VCaP (cell line): ENCODE data around the gene KPNA2.
A peak's percentile ranks its signal among the peaks of the same experiment; 100 is the strongest.
"Not testable (repeated sequence)": the region's sequence is repeated elsewhere in the genome, so short reads cannot be mapped to it uniquely, and the experiment has no call there.

Experiments used
- H3K27ac ChIP-seq: fragments of 450-650 bp; 2 replicates; pipeline ENCODE4 v1.5.1; 2017
- TF ChIP-seq, protein P1 (sequence below): fragments of 450-650 bp; conservative IDR thresholded peaks from 2 replicates; pipeline ENCODE4 v1.5.1; 2017; ENCODE audit warnings: mild to moderate bottlenecking, moderate library complexity

The KPNA2 gene

DNA sequence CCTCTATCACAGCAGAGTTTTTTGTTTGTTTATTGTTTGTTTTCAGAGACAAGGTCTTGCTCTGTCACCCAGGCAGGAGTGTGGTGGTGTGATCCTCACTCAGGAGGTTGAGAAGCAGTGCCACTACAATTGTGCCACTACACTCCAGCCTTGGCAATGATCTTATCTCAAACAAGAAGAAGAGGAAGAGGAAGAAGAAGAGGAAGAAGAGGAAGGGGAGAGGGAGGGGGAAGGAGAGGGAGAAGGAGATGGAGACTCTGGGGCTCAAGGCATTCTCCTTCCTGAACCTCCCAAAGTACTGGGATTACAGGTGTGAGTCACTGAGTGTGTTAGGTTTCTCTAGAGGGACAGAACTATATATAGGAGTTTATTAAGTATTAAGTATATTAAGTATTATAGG, 22.1 kb upstream of the KPNA2 start:
- no peak overlapping the region for H3K27ac ChIP-seq
- TF ChIP-seq, protein P1, sequence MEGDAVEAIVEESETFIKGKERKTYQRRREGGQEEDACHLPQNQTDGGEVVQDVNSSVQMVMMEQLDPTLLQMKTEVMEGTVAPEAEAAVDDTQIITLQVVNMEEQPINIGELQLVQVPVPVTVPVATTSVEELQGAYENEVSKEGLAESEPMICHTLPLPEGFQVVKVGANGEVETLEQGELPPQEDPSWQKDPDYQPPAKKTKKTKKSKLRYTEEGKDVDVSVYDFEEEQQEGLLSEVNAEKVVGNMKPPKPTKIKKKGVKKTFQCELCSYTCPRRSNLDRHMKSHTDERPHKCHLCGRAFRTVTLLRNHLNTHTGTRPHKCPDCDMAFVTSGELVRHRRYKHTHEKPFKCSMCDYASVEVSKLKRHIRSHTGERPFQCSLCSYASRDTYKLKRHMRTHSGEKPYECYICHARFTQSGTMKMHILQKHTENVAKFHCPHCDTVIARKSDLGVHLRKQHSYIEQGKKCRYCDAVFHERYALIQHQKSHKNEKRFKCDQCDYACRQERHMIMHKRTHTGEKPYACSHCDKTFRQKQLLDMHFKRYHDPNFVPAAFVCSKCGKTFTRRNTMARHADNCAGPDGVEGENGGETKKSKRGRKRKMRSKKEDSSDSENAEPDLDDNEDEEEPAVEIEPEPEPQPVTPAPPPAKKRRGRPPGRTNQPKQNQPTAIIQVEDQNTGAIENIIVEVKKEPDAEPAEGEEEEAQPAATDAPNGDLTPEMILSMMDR = no peak

DNA sequence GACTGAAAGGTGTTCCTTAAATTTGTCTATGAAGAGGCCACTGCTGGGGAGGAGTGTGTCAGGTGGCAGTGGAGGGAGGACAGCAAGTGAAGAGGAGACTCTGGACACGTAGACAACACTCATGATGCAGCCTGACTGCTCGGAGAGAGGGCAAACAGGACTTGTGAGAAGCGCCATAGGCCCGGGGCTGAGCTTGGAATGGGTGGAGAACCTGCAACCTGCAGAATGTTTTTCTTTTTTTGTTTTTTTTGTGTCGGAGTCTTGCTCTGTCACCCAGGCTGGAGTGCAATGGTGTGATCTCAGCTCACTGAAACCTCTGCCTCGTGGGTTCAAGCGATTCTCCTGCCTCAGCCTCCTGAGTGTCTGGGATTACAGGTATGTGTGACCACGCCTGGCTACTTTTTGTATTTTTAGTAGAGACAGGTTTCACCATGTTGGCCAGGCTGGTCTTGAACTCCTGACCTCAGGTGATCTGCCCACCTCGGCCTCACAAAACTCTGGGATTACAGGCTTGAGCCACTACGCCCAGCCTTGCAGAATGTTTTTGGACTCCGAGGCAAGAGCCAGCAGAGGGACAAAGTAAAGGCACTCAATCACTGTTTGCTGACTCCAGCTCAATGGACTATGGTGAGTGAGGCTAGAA, 20.3 kb upstream of the KPNA2 start:
- TF ChIP-seq, protein P1 = no peak
- H3K27ac ChIP-seq = no peak overlapping the region

DNA sequence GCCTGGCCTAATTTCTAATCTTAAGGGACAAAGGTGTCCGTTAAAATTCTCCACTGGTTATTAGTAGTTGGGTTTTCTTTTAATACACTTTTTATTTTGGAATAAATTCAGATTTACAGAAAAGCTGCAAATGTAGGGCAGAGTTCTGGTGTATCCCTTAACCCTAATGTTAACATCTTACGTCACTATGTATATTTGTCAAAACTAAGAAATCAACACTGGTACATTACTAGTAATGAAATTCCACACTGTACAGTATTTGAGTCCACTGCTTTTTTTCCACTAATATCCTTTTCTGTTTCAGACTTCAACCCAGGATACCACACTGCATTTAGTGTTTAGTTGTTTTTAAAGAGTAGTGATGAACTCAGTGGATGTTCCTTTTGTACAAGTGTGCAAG, 18.7 kb upstream of the KPNA2 start:
- TF ChIP-seq, protein P1 = no peak
- no peak overlapping the region for H3K27ac ChIP-seq

DNA sequence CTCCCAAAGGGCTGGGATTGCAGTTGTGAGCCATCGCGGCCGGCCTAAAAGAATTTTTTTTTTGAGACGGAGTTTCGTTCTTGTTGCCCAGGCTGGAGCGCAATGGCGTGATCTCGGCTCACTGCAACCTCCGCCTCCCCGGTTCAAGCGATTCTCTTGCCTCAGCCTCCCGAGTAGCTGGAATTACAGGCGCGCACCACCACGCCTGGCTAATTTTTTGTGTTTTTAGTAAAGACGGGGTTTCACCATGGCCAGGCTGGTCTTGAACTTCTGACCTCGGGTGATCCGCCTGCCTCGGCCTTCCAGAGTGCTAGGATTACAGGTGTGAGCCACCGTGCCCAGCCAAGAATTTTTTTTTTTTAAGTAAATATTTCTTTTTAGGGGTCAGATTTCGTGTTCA, 17.0 kb upstream of the KPNA2 start:
- H3K27ac ChIP-seq = not testable (repeated sequence)

DNA sequence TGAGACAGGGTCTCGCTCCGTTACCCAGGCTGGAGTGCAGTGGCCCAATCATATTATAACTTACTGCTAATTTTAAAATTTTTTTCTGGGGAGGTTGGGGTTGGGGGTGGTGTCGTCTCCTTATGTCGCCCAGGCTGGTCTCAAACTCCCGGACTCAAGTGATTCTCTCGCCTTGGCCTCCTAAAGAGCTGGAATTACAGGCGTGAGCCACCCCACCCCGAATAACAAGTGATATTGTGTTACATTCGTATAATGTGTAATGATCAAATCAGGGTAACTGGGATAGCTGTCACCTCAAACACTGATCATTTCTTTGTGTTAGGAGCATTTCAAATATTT, 16.2 kb upstream of the KPNA2 start:
- TF ChIP-seq, protein P1 = no peak
- H3K27ac ChIP-seq = no peak overlapping the region

DNA sequence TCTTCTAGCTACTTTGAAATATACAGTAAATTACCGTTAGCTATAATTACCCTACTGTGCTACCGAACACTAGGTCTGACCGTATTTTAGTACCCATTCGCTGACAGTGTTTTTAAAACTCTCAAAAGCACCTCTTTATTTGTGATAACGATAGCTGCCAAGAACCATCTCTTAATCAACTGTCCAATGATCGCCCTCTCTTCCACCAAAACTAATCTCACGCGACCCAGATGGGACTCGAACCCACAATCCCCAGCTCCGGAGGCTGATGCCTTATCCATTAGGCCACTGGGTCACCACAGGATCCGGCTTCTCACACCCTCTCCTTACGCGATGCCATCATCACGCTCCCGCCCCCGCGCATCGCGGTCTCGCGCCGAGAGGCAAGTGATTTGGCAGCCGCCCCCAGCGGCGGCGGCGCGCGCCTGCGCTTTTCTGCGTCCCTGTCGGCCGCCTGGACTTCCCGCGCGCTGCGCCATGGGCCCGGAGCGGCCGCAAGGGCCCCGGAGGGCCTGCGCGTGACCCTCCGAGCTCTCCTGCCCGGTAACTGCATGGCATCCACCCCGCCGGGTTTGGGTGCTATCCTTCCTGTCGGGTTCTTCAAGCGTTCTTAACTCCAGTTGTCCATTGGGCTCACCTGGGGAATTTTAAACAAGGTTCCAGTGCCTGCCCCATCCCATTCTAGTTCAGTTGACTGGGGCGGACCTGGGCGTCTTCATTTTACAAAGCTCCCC, 15.7 kb upstream of the KPNA2 start:
- TF ChIP-seq, protein P1 = peak; percentile 40
- H3K27ac ChIP-seq = peak overlapping the region; percentile 87

DNA sequence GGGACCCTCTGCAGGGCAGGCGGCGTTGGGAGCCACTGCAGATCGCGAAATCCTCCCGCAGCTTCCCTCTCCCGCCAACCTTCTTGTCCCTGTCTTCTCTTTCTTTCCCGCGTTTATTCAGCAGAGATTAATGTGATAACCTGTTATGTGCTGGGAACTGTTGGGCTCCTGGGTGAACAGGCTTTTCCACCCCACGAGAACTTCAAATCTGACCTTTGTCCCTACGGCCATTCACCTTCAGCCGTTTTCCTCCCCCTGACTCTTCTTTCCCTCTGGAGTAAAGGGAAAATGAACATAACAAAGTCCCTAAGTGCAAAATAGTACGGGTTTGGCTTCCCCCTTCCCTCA, 15.2 kb upstream of the KPNA2 start:
- TF ChIP-seq, protein P1 = no peak
- H3K27ac ChIP-seq = peak overlapping the region; percentile 87

DNA sequence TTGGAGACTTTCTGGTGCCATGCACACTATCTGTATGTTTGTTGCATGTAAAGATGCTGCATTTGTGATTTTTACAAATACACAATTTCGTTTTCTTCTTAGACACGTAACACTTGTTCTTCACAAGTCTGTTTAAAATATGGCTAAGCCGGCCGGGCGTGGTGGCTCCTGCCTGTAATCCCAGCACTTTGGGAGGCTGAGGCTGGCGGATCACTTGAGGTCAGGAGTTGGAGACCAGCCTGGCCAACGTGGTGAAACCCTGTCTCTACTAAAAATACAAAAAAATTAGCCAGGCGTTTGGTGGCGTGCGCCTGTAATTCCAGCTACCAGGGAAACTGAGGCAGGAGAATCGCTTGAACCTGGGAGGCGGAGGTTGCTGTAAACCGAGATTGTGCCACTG, 14.7 kb upstream of the KPNA2 start:
- peak overlapping the region; percentile 87 for H3K27ac ChIP-seq
